Thyroid gland (tissue), 4 donors: ENCODE data around the gene TUT7.

ENCODE experiments used
- POLR2A ChIP-seq, 2 donors: fragments of 450-650 bp; IDR thresholded peaks; one replicate each; pipeline ENCODE4 v1.6.1; 2017; ENCODE audit warnings: antibody characterized with exemption in 2 of 2, mild to moderate bottlenecking in 2 of 2, moderate library complexity in 1 of 2
- TF ChIP-seq, protein P1 (sequence below), 6 experiments: fragments of 200-600 bp in 3 of 6; fragments of 450-650 bp in 3 of 6; sonication (generic) in 3 of 6; IDR thresholded peaks; one replicate each; pipeline ENCODE4 v1.5.1; 2016 to 2019; ENCODE audit warnings: antibody characterized with exemption in 6 of 6, mild to moderate bottlenecking in 2 of 6, inconsistent platforms in 1 of 6, moderate library complexity in 1 of 6

DNA sequence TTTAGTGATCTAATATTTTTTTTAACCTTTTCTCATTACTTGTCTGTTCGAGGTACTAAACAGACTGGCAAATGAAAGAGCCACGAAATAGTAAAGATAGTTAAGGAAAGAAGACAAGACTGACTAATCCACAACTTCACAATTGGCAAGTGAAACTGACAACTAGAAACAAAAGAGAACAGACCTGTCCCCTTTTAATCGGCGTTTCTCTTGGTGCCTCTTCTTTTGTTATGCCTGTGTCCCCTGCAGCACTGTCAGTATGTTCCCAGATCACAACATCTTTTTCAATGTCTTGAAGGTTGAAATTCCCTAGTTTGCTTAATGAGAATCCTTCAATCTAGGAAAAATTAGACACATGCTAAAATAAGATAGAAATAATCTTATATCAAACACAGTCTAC lies 26.1 kb downstream of the TUT7 start:
- TF ChIP-seq, protein P1, sequence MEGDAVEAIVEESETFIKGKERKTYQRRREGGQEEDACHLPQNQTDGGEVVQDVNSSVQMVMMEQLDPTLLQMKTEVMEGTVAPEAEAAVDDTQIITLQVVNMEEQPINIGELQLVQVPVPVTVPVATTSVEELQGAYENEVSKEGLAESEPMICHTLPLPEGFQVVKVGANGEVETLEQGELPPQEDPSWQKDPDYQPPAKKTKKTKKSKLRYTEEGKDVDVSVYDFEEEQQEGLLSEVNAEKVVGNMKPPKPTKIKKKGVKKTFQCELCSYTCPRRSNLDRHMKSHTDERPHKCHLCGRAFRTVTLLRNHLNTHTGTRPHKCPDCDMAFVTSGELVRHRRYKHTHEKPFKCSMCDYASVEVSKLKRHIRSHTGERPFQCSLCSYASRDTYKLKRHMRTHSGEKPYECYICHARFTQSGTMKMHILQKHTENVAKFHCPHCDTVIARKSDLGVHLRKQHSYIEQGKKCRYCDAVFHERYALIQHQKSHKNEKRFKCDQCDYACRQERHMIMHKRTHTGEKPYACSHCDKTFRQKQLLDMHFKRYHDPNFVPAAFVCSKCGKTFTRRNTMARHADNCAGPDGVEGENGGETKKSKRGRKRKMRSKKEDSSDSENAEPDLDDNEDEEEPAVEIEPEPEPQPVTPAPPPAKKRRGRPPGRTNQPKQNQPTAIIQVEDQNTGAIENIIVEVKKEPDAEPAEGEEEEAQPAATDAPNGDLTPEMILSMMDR (IDR thresholded peaks at IDR 0.05) = no peak
- no peak for TF ChIP-seq POLR2A (IDR thresholded peaks at IDR 0.05)
